PFSK-1 (cell line): ENCODE results near the gene ITPRIP.
A peak's percentile ranks its signal among the peaks of the same experiment; 100 is the strongest.

Source experiments
- FOXP2 ChIP-seq: optimal IDR thresholded peaks from 2 replicates; pipeline ENCODE3; 2011; ENCODE audit warnings: borderline replicate concordance, control low read depth, inconsistent platforms; ENCODE audit not compliant: insufficient read depth; ENCODE audit errors: extremely low read length, extremely low read depth
- POLR2AphosphoS5 ChIP-seq: IDR thresholded peaks from 2 replicates; pipeline ENCODE4 v1.6.1; 2012; ENCODE audit warnings: low read depth, mild to moderate bottlenecking, control low read depth, low read length, moderate library complexity
- REST ChIP-seq, 2 experiments: IDR thresholded peaks; 2 replicates each; pipeline versions ENCODE4 v1.6.1 to v1.8.0; 2011 to 2012; ENCODE audit warnings: low read depth in 2 of 2, low read length in 2 of 2, control low read depth in 1 of 2, inconsistent platforms in 1 of 2, mild to moderate bottlenecking in 1 of 2, moderate library complexity in 1 of 2; ENCODE audit not compliant: insufficient read depth in 1 of 2
- SIN3A ChIP-seq: IDR thresholded peaks from 2 replicates; pipeline ENCODE4 v1.6.1; 2012; ENCODE audit warnings: mild to moderate bottlenecking, low read length, moderate library complexity, borderline replicate concordance; ENCODE audit not compliant: insufficient read depth
- TAF1 ChIP-seq: IDR thresholded peaks from 2 replicates; pipeline ENCODE4 v1.6.1; 2012; ENCODE audit warnings: low read length, control low read depth, borderline replicate concordance; ENCODE audit not compliant: insufficient read depth

ITPRIP gene

GRCh38 chr10:104268713-104269645 lies 69.3 kb downstream of the ITPRIP start, which contains the start of gene GSTO2:
GSTO2 (plus strand) TSS chr10:104269184; CDS start chr10:104274916, 5,732 bp downstream.
- TF ChIP-seq SIN3A (no peak), TAF1 (peak; percentile 82; the same call in 1 of the 2 replicates), FOXP2 (peak; percentile 9), REST (IDR thresholded peaks at IDR 0.05; ENCODE audit: insufficient read depth in 1 of 2, low read depth in 2 of 2, low read length in 2 of 2) (0 out of 4 replicates have a peak, but pooled peaks of 1 of the 2 experiments have one; percentile 20), POLR2AphosphoS5 (peak; percentile 96)

- TF ChIP-seq REST (IDR thresholded peaks at IDR 0.05; ENCODE audit: insufficient read depth in 1 of 2, low read depth in 2 of 2, low read length in 2 of 2) (no peak), SIN3A (no peak), TAF1 (no peak), POLR2AphosphoS5 (no peak), FOXP2 (no peak)
Observed at GRCh38 chr10:104268405-104268712, 69.9 kb downstream of the ITPRIP start.

- TF ChIP-seq SIN3A: no peak
- TF ChIP-seq TAF1: no peak
- no peak for TF ChIP-seq REST (IDR thresholded peaks at IDR 0.05; ENCODE audit: insufficient read depth in 1 of 2, low read depth in 2 of 2, low read length in 2 of 2)
- TF ChIP-seq POLR2AphosphoS5: no peak
- TF ChIP-seq FOXP2: no peak
Observed at GRCh38 chr10:104267721-104268404, 70.4 kb downstream of the ITPRIP start.

GRCh38 chr10:104264783-104265182 lies 73.5 kb downstream of the ITPRIP start:
- no peak for TF ChIP-seq SIN3A

GRCh38 chr10:104262055-104262454 lies 76.2 kb downstream of the ITPRIP start:
- TF ChIP-seq SIN3A (no peak), REST (IDR thresholded peaks at IDR 0.05; ENCODE audit: insufficient read depth in 1 of 2, low read depth in 2 of 2, low read length in 2 of 2) (no peak), TAF1 (no peak), POLR2AphosphoS5 (no peak), FOXP2 (no peak)
